ENCODE measurements around the gene DUSP22.
"Not testable (repeated sequence)": the region's sequence is repeated elsewhere in the genome, so short reads cannot be mapped to it uniquely, and the experiment has no call there.

DUSP22 gene

GRCh38 chr6:325161-325860 is 33.0 kb downstream of the DUSP22 start:
- not testable (repeated sequence) for DNase-seq

DNA sequence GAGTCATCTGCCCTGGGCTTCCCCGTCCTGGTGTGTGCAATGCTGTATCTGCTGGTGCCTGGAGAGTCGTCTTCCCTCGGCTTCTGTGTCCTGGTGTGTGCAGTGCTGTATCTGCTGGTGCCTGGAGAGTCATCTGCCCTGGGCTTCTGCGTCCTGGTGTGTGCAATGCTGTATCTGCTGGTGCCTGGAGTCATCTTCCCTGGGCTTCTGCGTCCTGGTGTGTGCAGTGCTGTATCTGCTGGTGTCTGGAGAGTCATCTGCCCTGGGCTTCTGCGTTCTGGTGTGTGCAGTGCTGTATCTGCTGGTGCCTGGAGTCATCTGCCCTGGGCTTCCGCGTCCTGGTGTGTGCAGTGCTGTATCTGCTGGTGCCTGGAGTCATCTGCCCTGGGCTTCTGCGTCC is 33.8 kb downstream of the DUSP22 start:
- not testable (repeated sequence) for DNase-seq

DNA sequence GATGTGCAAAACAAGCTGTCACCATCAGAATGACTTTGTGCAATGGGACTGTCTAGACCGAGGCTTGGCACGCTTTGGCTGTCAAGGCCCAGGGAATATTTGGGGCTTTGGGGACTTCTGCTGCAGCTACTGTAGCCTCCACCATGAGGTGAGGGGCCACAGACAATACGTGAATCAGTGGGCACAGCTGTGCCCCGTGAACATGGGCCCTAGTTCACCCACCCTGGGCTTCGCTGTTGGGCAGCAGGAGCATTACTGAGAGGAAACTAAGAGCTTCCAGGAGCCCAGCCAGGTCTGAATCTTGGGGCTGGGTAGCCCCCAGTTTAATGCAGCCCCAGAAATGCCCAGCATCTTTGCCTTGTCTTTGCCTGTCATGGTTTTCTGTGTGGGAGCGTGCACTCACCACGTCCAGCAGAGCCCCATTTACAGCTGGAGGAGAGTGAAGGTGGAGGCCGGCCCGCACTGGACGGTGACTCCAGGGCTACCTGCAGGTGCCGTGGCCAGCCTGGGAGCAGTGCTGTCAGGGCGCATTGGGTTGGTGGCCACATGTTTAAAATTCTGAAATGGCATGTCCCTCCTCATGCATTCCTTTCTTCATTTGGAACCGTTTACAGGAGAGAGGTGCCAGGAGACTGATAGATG is 34.7 kb downstream of the DUSP22 start:
- DNase-seq = no peak

- no peak for DNase-seq
Measured at GRCh38 chr6:327538-328116, 35.3 kb downstream of the DUSP22 start.

DNA sequence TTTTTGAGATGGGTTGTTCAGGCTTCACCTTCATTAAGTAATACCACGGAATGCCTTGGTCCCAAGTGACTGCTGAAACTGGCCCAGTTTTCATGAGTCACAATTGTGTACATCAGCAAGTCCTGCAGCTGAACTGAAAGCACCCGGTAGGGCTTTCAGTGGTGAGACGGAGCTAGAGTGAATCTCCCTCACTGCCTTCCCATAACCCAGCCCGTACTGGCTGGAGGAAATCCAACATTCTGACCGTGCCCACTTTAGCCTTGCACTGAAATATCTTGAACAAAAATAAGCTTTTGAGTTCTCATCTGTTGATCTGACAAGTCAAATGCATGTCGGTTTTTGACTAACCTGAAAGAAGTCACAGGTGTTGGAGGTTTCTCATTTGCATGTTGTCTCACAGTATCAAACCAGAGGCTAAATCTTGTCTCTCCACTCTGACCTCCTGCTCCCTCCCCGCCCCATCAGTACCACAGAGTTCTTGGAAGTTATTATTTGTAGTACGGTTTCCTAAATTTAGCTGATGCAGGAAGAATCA is 35.9 kb downstream of the DUSP22 start:
- no peak for DNase-seq

DNA sequence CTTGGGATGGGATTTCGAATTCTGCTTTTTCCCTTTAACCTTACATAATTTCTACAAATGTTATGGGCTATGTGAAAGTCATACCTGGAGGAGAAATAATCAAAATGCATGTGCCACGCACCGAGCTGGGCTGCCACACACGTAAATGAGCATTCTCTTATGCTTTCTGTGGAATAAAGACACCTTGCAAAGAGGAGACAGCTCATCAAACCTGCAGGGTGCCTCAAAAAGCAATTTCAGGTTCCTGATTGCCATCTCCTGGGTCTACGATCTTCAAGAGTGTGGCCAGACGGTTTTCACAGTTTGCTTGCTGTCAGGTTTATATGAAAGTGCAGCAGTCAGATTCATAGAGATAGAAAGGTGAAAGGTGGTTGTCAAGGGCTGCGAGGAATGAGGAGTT is 36.6 kb downstream of the DUSP22 start:
- no peak for DNase-seq

DNA sequence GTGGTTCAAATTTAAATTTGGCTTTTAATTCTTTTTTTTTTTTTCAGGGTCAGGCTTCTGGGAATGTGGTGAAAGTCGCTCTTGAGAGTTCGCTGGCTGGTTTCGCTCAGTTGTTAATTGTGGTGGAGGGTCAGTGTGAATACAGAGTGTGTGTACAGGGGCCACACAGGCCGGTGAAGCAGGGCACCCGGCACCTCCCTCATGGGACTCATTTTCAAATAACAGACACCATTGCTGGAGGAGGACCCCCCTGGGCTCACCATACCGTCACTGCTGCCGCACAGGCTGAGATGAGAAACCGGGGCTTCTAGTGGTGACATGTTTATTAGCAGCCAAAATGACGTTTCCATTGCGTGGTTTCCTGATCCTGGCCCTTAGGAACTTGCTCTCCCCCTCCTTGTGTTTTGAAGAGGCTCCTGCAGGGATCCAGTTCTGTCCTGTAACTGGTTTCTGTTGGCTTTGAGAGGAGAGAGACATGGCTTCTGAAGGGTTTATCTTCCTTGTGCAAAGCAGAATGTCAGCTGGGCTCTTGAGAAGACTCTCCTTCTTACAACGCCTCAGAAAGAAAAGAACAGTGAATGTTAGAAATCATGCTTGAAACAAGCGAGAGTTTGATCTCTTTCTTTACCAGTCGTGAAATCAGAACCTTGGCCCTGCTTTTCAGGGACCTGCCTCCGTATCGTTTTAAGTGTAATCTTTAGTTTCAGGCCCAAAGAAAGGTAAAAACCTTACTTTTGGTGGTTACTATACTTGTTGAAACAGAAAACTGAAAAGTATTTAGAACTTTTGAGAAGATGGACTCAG is 37.8 kb downstream of the DUSP22 start:
- DNase-seq = no peak

DNA sequence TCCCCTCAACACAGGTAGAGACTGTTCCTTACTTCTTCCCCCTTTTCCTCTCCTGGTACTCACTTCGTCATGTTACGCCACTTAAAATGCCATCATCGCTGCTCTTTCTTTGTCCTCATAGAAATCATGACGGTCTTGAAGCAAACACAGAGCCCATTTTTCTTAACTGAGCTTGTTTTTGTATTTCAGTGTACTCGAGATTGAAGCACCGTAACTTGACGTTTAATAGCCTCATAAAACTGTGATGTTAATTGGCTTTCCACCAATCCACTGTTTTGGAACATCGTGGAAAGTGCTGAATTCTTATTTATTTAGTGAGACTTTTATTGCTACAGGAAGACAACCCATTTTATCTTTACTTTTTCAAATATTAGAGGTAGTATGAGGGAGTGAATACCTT is 38.7 kb downstream of the DUSP22 start:
- DNase-seq = no peak

- no peak for DNase-seq
Measured at GRCh38 chr6:331622-332521, 39.6 kb downstream of the DUSP22 start.

GRCh38 chr6:332671-333070 is 40.4 kb downstream of the DUSP22 start:
- DNase-seq = no peak

- DNase-seq = no peak
Measured at GRCh38 chr6:333379-334002, 41.2 kb downstream of the DUSP22 start.

GRCh38 chr6:334536-335510 is 42.5 kb downstream of the DUSP22 start:
- DNase-seq = no peak

DNA sequence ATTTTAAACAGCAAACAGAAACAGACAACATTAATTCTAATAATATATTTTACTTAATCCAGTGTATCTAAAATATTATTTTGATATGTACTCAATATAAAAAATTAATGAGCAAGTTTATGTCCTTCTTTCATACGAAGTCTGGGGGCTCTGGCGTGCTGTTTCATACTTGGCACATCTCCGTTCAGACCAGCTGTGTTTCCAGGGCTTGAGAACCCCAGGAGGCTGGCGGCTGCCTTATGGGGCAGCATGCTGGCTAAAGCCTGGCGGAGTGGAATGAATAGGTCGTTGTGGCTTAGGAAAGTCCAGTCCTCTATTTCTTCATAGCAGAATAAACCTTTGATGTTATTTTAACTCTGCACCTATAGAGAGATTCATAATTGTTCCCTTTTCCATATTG is 43.3 kb downstream of the DUSP22 start:
- DNase-seq = no peak

DNA sequence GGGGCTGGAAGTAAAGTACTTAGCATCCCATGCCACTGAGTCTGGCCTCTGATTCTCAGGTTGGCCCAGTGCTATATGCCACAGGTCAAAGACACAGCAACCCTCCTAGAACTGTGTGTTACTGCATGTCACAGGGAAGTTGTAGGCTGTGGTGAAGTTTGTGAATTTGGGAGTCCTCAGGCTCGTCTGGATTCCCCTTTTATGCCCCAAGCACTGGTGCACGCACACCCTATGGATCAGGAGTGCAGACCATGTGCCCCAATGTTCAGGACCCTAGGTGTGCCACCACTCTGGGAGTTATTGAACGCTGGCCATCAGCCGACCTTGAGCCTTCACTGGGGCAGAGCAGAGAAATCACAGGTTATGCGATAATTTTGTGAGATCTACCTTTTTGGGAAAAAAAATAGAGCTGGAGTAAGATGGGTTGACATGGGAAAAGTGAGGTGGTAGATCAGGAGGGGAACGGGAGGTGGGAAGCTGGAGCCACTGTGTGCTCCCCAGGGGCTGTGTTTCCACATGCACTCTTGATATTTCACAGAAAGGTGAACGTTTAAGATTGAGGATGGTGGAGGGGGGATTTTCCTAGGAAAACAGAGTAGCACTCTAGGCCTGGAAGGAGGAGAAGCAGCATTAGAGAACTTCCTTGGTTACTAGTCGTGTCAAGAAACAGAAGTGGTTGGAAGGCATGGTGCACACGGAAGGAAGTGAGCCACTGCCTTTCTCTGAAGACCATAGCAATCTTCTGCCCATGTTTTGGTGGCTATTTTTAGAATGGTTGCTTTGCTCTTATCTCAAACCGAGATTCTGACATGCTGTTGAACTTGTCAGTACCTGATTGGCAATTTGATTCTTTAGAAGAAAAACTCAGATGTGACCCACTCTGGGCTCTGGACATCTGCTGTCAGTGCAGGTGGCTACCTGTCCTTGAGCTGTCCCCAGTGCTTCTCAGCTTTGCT is 44.1 kb downstream of the DUSP22 start:
- no peak for DNase-seq

DNA sequence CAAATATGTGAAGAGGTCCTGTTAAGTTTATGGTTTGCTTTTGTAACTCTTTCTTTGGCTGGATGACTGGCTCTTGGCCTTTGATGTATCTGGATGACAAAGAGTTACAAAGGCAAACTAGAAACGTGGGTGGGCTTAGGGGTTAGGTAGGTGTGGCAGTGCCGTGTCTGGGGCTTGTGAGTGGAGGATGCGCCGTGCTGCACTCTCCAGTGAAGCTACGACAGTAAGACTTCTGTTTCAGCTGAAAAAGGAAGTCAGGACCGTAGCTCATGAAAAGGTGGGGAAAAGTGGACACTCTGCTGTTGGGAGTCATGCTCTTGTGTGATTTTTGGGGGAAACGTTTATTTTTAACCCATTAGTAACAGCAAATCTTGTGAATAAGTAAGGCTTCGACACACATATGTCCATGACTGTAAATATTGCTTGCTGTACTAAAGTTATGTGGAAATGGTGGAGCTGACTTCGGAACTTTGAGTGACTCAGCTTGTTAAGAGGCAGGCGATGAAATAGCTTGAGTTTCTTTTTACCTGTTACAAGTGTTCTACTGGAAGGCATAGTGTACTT is 45.6 kb downstream of the DUSP22 start:
- DNase-seq = no peak

DNA sequence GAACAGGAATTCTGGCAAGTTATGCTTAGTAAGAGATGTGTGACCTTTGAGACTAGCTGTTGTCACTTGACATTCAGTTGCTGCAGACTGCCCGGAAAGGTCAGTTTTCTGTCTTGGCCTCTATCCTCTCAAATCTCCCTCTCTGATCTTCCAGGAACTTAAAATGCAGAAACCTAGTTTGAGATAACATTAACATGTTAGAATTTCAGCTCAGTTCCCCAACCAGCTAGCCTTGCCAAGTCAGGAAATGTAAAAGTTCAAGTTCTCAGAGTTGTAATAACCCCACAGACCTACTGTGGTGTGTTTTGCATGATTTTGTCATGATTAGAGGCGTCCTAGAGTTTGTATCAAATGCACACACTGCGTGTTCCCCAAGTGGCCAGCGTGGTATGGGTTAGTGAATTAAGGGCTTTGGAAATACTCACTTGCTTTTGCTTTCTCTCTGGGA is 46.6 kb downstream of the DUSP22 start:
- no peak for DNase-seq

- no peak for DNase-seq
Measured at GRCh38 chr6:339480-339879, 47.2 kb downstream of the DUSP22 start.

DNA sequence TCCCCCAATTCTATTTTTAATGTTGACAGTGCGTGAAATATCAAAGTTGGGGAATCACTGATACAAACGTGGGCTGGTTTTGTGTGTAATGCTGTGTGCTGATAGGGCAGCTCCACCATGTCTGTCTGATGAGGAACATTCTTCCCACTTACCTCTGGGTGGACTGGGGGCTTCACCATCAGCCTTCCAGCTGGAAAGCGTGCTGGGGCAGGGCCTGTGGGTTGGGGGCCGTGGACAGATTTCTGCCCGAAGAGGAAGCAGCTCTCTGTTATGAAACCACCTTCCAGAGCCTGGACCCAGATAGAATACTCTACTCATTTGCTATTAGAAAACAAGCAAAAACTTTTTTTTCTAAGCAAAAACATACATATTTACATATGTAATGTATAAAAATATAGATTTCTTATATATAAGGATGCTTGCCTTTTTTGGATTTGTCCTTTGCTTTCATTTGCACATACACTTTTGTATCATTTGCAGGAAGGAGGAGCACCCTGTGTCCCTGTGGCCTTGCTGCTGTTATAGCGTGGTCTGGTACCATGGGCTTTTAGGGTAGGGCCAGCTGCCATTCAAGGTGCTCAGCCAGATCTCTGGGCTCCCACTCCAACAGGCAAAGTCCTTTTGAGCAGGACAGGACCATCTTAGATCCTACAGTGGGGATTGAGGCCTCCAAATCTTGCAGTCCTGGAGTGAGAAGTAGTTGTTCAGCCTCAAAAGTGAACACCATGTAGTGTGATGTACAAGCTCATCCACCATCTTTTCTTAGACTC is 48.1 kb downstream of the DUSP22 start:
- DNase-seq = no peak

Measured in effector CD4-positive, alpha-beta T cell (primary cell).